ENCODE results near the gene FOXJ2.
"Not testable (repeated sequence)": the region's sequence is repeated elsewhere in the genome, so short reads cannot be mapped to it uniquely, and the experiment has no call there.

Gene FOXJ2

GRCh38 chr12:8032242-8033152 is at the start of gene FOXJ2:
Gene FOXJ2, plus strand, starts transcription at chr12:8032716. Its CDS starts 7,117 bp downstream, at chr12:8039833.
- no peaks in the 10 kb centered on the region for H3K9me3 ChIP-seq (ENCODE audit: control insufficient read depth, low read length)
- H3K4me1 ChIP-seq (ENCODE audit: control insufficient read depth, insufficient read depth, low read length): peaks cover 33% of the 10 kb centered on the region
- peak; percentile 90 for DNase-seq (ENCODE audit: low read depth)
- peak within 1 kb of the TSS; percentile 97 for H3K9ac ChIP-seq (ENCODE audit: low read length)
- H3K27me3 ChIP-seq (replicated peaks; ENCODE audit: control insufficient read depth, insufficient read depth, low read length): no peaks in the 10 kb centered on the region
- H3K4me3 ChIP-seq (ENCODE audit: low read length): peak within 1 kb of the TSS; percentile 96
- H3K36me3 ChIP-seq (ENCODE audit: control insufficient read depth, insufficient read depth, low read length, severe bottlenecking): peaks cover 4% of the 10 kb centered on the region

- H3K9me3 ChIP-seq (ENCODE audit: control insufficient read depth, low read length); H3K36me3 ChIP-seq (ENCODE audit: control insufficient read depth, insufficient read depth, low read length, severe bottlenecking); H3K4me1 ChIP-seq (ENCODE audit: control insufficient read depth, insufficient read depth, low read length); H3K27me3 ChIP-seq (replicated peaks; ENCODE audit: control insufficient read depth, insufficient read depth, low read length); H3K4me3 ChIP-seq (ENCODE audit: low read length); DNase-seq (ENCODE audit: low read depth); H3K9ac ChIP-seq (ENCODE audit: low read length): not testable (repeated sequence)
Observed at GRCh38 chr12:7983019-7983418, 49.5 kb upstream of the FOXJ2 start.

GRCh38 chr12:7983460-7983859 is 49.1 kb upstream of the FOXJ2 start:
- H3K9me3 ChIP-seq (ENCODE audit: control insufficient read depth, low read length); H3K4me1 ChIP-seq (ENCODE audit: control insufficient read depth, insufficient read depth, low read length); H3K4me3 ChIP-seq (ENCODE audit: low read length); H3K9ac ChIP-seq (ENCODE audit: low read length); DNase-seq (ENCODE audit: low read depth); H3K27me3 ChIP-seq (replicated peaks; ENCODE audit: control insufficient read depth, insufficient read depth, low read length); H3K36me3 ChIP-seq (ENCODE audit: control insufficient read depth, insufficient read depth, low read length, severe bottlenecking): not testable (repeated sequence)

- no peak overlapping the region for H3K4me3 ChIP-seq (ENCODE audit: low read length)
- no peaks in the 10 kb centered on the region for H3K36me3 ChIP-seq (ENCODE audit: control insufficient read depth, insufficient read depth, low read length, severe bottlenecking)
- no peaks in the 10 kb centered on the region for H3K27me3 ChIP-seq (replicated peaks; ENCODE audit: control insufficient read depth, insufficient read depth, low read length)
- H3K9ac ChIP-seq (ENCODE audit: low read length): no peak overlapping the region
- DNase-seq (ENCODE audit: low read depth): no peak
- H3K4me1 ChIP-seq (ENCODE audit: control insufficient read depth, insufficient read depth, low read length): no peaks in the 10 kb centered on the region
- H3K9me3 ChIP-seq (ENCODE audit: control insufficient read depth, low read length): no peaks in the 10 kb centered on the region
Observed at GRCh38 chr12:7984900-7985299, 47.6 kb upstream of the FOXJ2 start.

- Histone ChIP-seq H3K27me3 (replicated peaks; ENCODE audit: control insufficient read depth, insufficient read depth, low read length) (no peaks in the 10 kb centered on the region), H3K36me3 (ENCODE audit: control insufficient read depth, insufficient read depth, low read length, severe bottlenecking) (no peaks in the 10 kb centered on the region), H3K4me1 (ENCODE audit: control insufficient read depth, insufficient read depth, low read length) (no peaks in the 10 kb centered on the region), H3K9me3 (ENCODE audit: control insufficient read depth, low read length) (no peaks in the 10 kb centered on the region), H3K4me3 (ENCODE audit: low read length) (no peak overlapping the region), H3K9ac (ENCODE audit: low read length) (no peak overlapping the region)
- DNase-seq (ENCODE audit: low read depth): no peak
Observed at GRCh38 chr12:7985802-7986418, 46.6 kb upstream of the FOXJ2 start.

- no peaks in the 10 kb centered on the region for H3K9me3 ChIP-seq (ENCODE audit: control insufficient read depth, low read length)
- H3K4me1 ChIP-seq (ENCODE audit: control insufficient read depth, insufficient read depth, low read length): peaks cover 6% of the 10 kb centered on the region
- H3K4me3 ChIP-seq (ENCODE audit: low read length): no peak overlapping the region
- H3K9ac ChIP-seq (ENCODE audit: low read length): no peak overlapping the region
- no peaks in the 10 kb centered on the region for H3K36me3 ChIP-seq (ENCODE audit: control insufficient read depth, insufficient read depth, low read length, severe bottlenecking)
- no peaks in the 10 kb centered on the region for H3K27me3 ChIP-seq (replicated peaks; ENCODE audit: control insufficient read depth, insufficient read depth, low read length)
- no peak for DNase-seq (ENCODE audit: low read depth)
Observed at GRCh38 chr12:7989827-7990491, 42.6 kb upstream of the FOXJ2 start.

- no peak for DNase-seq (ENCODE audit: low read depth)
- Histone ChIP-seq H3K27me3 (replicated peaks; ENCODE audit: control insufficient read depth, insufficient read depth, low read length) (no peaks in the 10 kb centered on the region), H3K9ac (ENCODE audit: low read length) (no peak overlapping the region), H3K4me3 (ENCODE audit: low read length) (no peak overlapping the region), H3K9me3 (ENCODE audit: control insufficient read depth, low read length) (no peaks in the 10 kb centered on the region), H3K36me3 (ENCODE audit: control insufficient read depth, insufficient read depth, low read length, severe bottlenecking) (no peaks in the 10 kb centered on the region), H3K4me1 (ENCODE audit: control insufficient read depth, insufficient read depth, low read length) (peaks cover 7% of the 10 kb centered on the region)
Observed at GRCh38 chr12:7991535-7991934, 41.0 kb upstream of the FOXJ2 start.

- Histone ChIP-seq H3K4me3 (ENCODE audit: low read length) (peak overlapping the region; percentile 58), H3K4me1 (ENCODE audit: control insufficient read depth, insufficient read depth, low read length) (peaks cover 7% of the 10 kb centered on the region), H3K9ac (ENCODE audit: low read length) (peak overlapping the region; percentile 12), H3K27me3 (replicated peaks; ENCODE audit: control insufficient read depth, insufficient read depth, low read length) (no peaks in the 10 kb centered on the region), H3K36me3 (ENCODE audit: control insufficient read depth, insufficient read depth, low read length, severe bottlenecking) (no peaks in the 10 kb centered on the region), H3K9me3 (ENCODE audit: control insufficient read depth, low read length) (peaks cover 11% of the 10 kb centered on the region)
- DNase-seq (ENCODE audit: low read depth): peak; percentile 77
Observed at GRCh38 chr12:7994731-7995205, 37.7 kb upstream of the FOXJ2 start.

GRCh38 chr12:7995266-7995963 is 37.1 kb upstream of the FOXJ2 start:
- no peaks in the 10 kb centered on the region for H3K27me3 ChIP-seq (replicated peaks; ENCODE audit: control insufficient read depth, insufficient read depth, low read length)
- DNase-seq (ENCODE audit: low read depth): peak; percentile 93
- H3K36me3 ChIP-seq (ENCODE audit: control insufficient read depth, insufficient read depth, low read length, severe bottlenecking): no peaks in the 10 kb centered on the region
- peaks cover 7% of the 10 kb centered on the region for H3K4me1 ChIP-seq (ENCODE audit: control insufficient read depth, insufficient read depth, low read length)
- H3K9ac ChIP-seq (ENCODE audit: low read length): peak overlapping the region; percentile 12
- peak overlapping the region; percentile 58 for H3K4me3 ChIP-seq (ENCODE audit: low read length)
- peaks cover 11% of the 10 kb centered on the region for H3K9me3 ChIP-seq (ENCODE audit: control insufficient read depth, low read length)

- not testable (repeated sequence) for DNase-seq (ENCODE audit: low read depth); H3K4me3 ChIP-seq (ENCODE audit: low read length); H3K4me1 ChIP-seq (ENCODE audit: control insufficient read depth, insufficient read depth, low read length); H3K9ac ChIP-seq (ENCODE audit: low read length); H3K36me3 ChIP-seq (ENCODE audit: control insufficient read depth, insufficient read depth, low read length, severe bottlenecking); H3K27me3 ChIP-seq (replicated peaks; ENCODE audit: control insufficient read depth, insufficient read depth, low read length)
- H3K9me3 ChIP-seq (ENCODE audit: control insufficient read depth, low read length): peaks cover 11% of the 10 kb centered on the region
Observed at GRCh38 chr12:8000827-8001226, 31.7 kb upstream of the FOXJ2 start.

GRCh38 chr12:8001496-8001895 is 31.0 kb upstream of the FOXJ2 start:
- H3K4me1 ChIP-seq (ENCODE audit: control insufficient read depth, insufficient read depth, low read length); H3K27me3 ChIP-seq (replicated peaks; ENCODE audit: control insufficient read depth, insufficient read depth, low read length); H3K36me3 ChIP-seq (ENCODE audit: control insufficient read depth, insufficient read depth, low read length, severe bottlenecking); H3K4me3 ChIP-seq (ENCODE audit: low read length); H3K9ac ChIP-seq (ENCODE audit: low read length); DNase-seq (ENCODE audit: low read depth): not testable (repeated sequence)
- peaks cover 11% of the 10 kb centered on the region for H3K9me3 ChIP-seq (ENCODE audit: control insufficient read depth, low read length)

Measured in adipocyte (in vitro differentiated cells).